COLO829 (cell line): ENCODE data around the gene PTPRT.

Experiments used
- DNase-seq: peaks from one replicate; pipeline ENCODE4 v3.0.0; 2012; ENCODE audit warnings: low spot score

Gene PTPRT

DNA sequence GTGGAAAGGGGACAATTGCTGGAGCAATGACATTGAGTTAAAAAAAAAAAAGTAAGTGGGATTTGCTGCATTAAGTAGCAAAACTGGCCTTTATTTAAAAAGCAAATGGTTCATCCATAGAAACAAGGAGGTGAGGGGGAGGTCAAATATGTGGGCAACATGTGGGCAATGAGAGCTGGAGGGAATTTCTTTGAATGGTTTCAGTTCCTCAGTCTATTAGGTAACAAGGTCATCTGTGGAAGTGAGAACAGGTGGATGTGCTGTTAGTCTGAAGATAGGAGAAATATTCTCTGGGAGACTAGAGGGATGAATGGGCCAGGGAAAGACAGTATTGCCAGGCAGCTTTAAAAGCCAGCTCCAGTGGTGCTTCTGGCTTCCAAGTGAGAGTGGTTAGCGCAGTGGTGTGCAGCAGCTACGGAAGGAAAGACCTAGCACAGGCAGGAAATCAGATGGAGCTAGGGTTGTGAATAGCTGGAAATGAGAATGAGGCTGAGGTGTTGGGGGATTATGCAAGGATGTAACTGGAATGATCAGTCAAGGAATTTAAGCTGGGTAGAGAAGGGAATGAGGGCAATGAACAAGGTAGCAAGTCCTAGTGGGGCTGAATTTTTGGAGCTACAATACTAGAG, 727.6 kb downstream of the PTPRT start:
- DNase-seq: no peak

DNA sequence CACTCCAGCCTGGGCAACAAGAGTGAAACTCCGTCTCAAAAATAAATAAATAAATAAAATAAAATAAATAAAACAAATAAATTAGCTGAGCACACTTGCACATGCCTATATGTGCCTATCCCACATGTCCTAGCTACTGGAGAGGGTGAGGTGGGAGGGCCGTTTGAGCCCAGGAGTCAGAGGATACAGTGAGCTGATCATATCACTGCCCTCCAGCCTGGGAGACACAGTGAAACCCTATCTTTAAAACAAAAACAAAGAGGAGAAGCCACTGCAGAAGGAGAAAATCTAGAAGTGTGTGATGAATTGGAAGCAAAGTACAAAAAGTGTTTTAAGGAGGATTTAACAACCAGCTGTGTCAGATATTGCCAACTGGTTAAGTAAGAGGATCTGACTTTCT, 728.4 kb downstream of the PTPRT start:
- no peak for DNase-seq

DNA sequence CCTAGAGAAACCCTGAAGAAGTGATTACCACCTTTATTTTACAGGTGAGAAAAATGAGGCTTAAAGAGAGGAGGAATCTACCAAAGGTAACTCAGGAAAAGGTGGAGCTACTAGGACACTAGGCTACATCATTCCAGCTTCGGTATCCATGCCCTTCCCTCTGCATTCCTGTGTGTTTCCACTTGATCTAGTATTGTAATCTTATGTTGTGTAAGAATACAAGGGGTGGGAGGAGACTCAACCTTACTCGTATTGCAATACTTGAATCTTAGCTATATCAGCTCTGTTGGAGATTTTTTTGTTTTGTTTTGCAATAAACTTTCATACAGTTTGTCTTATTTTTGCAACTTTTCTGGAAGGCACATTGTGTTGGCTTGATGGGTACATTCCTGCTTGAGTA, 742.4 kb downstream of the PTPRT start:
- DNase-seq: no peak

DNA sequence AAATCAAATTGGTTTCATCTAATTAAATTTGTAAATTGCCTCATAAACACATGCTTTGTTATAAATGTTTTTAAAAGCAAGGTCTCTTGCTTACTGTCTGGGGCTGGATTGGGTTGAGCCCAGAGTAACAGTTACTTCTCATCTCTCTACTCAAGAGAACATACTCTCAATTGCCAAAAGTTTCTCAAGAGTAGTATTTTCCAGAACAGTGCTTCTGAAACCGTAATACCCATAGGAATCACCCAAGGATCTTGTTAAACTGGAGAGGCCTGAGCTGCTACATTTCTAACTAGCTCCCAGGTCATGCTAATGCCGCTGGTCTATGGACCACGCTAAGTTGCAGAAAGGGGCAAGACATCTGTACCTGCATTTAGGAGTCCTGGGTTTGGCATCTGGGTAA, 744.9 kb downstream of the PTPRT start:
- no peak for DNase-seq

DNA sequence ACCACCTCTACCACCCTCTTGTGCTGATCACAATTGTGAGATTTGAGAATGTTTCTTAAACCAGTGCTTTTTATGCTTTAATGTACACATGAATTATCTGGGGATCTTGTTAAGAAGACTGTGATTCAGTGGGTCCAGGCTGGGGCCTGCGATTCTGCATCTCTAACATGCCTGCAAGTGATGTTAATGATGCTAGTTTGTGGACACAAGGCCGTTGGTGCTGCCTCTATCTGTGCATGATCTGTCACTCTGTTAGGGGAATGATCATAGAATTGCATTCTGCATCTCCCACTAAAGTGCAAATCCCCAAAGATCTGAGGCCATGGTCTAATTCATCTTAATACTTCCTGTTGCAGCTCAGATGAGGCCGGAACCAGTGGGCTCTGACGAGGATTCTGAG, 746.5 kb downstream of the PTPRT start:
- DNase-seq: no peak

DNA sequence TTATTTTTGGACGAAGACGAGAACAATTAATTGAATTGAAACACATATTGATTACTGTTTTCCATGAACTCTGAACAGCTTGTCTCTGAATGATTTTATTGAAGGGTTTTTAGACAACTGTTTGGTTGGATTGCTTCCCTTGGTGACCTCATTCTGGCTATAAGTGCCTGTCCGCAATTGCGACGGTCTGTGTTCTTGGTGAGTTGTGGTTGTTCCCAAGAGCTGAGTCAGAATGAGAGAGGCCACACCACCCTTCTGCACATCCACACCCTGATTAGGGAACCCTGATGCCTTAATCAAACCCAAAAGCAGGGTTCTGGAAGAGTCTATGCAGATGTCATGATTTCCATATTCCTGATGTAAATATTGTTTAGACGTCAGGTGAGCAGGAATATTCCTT, 747.0 kb downstream of the PTPRT start:
- DNase-seq: no peak

DNA sequence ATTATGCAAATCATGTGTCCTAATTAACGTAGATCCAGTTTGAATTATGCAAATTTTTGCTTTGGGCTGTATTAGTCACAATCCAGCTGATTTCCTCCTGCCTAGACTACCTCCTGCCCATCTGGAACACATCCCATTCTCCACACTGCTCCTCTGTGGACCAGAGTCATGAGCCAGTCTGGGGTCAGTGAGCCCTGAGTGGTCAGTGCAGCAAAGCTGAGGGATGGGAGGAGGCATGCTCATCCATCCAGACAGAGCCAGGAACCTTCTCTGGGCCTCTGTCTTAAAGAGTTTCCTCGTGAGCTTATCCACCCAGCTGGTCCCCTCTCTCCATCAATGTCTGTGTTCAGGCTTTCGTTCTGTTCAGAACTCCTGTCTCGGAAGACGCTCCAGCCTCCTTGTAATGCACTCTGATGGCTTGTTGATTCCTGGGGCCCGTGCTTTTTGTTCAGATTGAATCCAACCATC, 747.8 kb downstream of the PTPRT start:
- DNase-seq: no peak

DNA sequence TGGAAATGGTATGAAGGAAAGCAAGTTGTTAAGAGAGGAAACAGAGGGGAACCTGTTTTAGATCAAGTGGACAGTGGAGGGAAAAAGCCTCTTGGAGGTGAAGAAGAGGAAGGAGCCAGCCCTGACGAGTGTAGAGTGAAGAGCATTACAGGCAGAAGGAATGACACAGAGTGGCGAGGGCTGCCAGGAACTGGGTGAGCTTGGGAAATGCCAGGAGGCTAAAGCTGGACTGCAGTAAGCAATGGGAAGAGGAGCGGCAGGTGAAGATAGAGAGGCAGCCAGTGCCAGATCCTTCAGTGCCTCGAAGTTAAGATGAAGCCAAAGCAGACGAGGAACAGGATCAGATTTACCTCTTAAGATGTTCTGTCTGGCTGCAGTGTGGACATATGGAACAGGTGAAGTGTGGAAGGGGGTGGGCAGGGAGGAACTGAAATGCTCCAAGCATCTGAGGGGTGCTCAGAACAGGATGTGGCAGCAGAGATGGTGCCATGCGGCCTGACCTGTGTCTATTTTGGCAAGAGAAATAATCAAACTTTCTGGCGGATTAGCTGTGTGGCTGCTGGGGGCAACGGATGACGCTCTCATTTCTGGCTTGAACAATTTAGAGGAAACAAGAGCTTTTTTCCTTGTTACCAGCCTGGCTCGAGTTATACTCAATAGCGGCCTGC, 748.4 kb downstream of the PTPRT start:
- no peak for DNase-seq

DNA sequence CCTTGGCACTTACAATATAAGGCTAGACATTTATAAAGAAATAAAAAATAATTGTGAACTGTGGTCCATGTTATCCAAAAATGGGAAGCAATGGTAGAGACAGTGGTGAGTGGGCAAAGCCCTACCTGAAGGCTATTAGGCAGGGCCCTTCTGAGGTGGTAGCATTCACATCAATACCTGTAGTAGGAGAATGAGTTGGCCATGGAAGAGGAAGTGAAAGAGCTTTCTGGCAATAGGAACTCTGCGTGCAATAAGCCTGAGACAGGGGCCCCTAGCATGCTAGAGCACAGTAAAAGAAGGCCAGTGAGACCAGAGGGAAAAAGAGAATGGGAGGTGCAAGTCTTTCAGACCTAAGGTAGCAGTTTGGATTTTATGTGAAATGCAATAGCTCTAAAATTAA, 754.5 kb downstream of the PTPRT start:
- DNase-seq: no peak

DNA sequence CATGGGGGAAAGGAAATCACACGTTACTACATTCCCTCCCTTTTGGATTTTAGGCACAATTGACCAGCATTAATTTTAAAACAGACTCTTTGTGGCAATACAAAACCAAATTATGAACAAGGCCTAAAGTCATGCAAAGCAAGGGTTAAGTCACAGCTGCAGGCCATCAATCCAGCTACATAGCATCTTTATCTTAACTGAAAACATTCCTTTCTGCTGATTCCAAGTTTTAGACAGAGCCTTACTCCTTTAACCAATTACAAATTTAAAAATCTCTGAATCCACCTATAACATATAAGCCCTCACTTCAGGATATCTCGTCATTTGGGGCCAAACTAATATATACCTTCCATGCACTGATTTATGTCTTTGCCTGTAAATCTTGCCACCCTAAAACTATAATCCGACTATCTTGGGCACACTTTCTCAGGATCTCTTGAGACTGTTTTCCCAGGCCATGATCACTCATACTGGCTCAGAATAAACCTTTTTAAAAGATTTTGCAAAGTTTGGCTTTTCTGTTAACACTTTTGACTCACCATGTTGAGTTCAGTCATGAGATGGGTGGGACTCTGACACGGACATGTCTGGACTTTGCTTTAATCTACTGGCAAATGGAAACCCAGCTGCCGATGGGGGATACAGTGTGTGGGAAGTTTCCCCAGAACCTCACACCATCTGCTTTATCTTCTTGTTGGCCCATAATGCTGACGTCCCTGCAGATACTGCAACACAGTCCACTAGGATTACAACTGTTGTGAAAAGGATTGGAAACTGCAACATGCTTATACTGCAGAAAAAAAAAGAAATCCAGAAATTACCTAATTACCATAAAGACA, 757.0 kb downstream of the PTPRT start:
- no peak for DNase-seq

DNA sequence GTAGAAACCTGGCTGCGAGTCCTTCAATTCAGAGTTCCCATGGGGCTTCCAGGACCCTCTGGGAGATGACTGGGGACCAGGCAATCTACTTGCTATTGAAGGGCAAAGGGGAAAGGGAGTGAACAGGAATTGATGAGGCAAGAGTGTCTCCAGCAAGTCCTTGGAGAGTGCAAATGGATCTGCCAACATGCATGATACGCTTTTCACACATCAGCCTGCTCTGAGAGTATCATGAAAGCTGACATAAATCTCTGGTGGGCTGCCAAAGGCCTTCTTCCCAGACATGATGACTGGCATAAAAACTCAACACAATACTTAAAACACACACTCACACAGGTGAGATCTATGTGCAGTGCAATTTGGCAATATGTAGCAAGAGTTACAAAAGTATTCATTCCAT, 759.1 kb downstream of the PTPRT start:
- no peak for DNase-seq

DNA sequence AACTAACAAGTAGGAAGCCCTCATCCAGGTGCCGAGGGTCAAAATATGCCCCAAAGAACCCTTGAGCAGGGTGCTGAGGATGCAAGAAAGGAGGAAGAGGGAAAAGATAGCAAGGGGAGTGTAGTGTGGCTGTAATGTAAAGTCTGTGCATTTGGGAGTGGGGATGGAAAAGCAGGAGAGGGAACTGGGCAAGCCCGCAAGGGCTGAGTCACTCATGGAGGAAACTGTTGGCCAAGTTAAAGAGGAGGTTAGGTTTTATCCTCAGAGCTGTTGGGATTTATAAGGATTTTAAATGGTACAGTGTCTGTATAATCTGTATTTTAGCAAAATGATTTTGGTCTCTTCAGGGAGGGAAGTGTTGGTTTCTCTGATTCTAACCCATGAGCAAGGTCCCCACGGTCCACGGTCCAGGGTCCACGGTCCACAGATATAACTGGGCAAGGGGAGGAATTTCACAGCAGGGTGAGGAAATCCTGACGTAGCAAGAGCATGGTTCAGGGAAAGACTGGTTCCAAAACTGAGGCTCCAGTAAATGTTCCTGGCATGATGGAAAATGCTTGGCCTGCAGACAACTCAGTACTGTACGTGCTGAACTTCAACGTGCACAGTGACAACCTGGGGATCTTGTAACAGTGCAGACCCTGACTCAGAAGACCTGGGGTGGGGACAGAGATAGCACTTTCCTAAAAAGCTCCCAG, 759.8 kb downstream of the PTPRT start:
- DNase-seq: no peak

DNA sequence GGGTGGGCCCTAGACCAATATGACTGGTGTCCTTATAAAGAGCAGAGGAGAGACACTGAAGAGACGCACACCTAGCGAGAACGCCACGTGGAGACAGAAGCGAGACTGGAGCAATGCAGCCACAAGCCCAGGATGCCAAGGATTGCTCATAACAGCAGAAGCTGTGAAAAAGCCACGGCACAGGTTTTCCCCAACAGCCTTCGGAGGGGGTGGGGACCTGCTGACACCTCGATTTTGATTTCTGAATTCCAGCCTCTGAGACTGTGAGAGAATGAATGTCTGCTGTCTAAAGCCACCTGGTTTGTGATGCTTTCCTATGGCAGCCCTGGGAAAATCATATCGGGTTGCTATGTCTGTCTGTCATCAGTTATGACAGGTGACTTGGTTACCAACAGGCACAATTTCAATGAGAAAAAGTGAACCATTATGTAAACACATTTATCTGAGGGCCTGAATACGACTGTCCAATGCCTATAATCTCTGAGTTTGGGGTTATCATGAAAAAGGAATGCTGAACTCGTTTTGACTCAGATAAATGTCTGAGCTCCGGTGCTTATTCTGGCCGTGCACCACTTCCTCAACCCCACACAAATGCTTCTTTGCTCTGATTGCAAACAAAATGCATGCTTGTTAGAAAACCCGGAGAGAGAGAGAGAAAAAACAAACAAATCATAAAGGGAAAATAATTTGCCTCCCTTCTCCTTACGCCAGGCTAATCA, 769.7 kb downstream of the PTPRT start:
- no peak for DNase-seq

DNA sequence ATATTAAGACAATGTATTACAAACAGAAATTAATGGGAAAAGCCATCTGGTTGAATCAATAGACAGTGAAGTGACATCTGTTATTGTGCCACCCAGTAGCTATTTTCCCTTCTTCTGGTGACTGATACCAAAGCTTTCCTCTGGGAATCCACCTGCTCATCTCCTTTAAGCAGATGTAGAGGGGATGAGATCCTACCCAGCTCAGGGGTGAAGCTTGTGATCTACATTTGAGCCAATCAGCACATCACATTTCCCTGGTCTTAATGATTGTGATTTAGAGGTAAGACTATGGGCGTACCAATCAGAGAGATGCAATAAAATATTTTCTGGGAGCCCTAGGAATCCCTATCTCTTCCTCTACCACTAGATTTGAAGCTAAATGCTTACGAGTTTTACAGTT, 782.9 kb downstream of the PTPRT start:
- DNase-seq: no peak

DNA sequence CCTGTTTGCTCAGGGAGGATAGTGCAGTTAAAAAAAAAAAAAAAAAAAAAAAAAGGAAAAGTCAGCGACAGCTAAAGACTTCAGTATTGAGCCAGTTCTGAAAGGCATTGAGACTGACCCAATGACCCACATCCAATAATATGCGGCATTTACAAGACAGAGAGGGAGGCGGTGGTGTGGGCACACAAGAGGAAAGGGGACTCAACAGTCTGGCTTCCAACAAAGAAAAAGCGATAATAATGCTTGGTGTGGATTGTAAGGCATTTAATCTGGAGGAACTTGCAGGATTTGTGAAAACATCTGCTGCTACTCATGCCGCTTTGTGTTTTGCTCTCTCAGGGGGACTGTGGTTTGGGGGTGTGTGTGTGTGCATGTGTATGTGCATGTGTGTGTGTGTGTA, 787.3 kb downstream of the PTPRT start:
- DNase-seq: no peak

DNA sequence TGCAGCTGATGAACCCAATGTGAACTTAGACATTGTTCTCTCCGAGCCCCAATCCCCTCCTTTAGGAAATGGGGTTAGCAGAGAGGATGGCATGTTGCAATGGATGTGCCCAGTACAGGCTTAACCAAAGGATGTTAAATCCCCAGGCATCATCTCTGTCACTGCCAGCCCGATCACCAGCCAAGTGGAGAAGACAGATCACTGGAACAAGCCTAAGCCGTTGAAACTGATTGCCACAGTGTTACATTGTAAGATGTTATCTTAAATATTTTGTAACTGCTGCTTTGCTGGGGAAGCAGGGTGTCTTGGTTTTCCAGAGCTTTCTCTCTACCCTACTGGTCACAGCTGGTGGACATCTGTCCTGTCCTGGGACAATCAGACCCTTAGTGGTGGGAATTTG, 788.1 kb downstream of the PTPRT start:
- no peak for DNase-seq

DNA sequence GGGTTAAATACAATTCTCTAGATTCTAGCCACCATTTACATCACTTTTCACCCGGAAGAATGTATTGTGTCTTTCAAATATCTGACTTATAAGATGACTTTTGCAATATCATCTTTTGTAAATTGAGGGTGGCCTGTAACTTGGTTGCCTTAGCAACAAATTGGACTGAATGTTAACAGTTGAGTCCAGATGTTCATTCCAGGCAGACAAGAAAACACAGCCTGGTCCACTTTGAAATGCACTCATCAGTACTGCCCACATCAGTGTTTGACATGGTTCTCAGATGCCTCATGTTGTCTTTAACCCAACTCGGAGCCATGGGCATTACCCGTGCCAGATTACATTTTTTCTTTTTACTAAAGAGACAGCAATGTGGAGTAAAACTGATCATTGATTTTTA, 789.9 kb downstream of the PTPRT start:
- DNase-seq: no peak

DNA sequence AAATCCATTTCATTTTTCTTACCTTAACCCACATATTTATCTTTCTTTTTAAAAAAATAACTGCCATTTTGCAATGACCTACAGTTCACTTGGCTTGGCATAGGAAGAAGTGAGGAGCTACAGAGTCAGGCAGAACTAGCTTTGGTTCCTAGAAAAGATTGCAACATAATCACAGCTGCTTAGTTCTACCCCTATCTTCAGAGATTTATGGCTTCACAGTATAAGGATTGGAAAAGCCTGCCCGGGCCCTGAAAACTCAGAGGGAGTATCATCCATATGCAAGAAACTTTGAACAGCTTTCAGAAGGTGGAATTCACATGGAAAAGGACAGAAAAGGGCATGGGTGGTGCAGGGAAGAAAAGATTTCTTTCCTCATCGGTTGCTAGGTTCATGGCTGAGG, 797.3 kb downstream of the PTPRT start:
- DNase-seq: no peak

DNA sequence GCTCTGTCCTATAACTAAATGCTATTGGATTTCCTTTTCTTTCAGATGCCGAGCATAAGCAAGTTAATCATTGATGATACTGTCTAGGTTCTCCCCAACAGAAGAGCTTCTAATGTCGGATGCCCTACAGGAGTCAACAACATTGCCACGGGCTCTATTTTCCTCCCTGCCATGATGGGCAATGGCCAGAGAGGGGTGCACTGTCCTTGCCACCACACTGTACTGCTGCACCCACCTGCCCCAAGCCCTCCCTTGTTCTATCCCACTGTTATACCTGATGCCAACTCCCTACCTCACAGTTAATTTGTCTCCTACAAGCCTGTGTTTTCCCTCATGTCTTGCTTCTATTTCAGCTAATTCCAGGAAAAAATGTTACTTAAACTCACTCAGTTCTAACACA, 797.9 kb downstream of the PTPRT start:
- DNase-seq: no peak

DNA sequence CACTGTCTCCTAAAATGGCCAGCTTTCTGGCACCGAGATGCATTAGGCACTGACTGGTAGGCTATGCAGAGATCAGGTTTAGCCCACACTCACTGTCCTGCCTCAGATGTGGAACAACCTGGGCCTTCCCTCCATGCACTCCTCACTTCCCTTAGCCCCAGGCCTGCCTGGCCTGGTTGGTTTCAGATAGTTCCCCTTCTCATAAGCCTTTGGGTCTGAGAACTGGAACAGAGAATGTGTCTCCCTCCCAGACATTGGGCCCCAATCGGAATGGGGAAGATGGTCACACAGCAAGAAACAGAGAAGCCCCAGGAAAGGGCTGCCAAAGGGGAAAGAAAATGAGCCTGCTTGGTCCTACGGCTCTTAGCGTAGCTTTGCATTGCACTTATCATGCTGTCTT, 809.4 kb downstream of the PTPRT start:
- no peak for DNase-seq

DNA sequence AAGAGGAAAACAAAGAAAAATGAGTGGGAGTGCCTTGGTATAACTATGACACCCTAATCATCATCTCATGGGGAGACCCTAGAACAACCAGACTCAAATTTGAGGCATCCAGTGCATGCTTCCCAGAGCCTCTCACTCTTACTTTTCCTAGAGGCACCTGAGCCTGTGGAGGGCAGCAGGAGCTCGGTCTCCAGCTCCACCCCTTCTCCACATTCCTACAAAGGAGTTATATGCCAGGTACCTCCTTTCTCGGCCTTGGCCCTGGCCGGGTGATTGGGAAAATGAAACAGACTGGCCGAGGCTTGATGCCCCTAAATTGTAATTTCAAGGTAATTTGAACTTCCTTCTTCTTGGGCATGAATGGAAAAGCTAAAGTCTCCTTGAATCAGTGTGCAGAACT, 810.3 kb downstream of the PTPRT start:
- no peak for DNase-seq

DNA sequence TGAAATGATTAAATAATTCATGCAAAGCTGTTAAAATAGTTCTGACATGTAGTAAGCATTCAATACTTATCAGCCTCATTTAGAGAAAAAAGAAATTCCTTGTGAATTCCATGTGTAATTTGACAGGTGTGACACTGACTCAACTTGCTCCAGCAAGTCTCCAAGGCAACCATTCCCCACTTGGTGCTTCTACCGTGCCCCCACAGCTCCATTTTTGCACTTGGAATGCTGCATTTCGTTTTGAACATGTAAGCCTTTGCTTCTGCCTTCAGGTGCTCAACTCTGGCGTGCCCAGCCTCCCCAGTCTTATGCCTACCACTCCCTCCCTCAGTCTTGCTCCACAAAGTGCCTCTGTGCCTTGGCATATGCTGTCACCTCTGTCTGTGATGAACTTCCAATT, 810.9 kb downstream of the PTPRT start:
- DNase-seq: no peak
